ENCODE results near the gene LGALS8. TPM values are rescaled to one million over a fixed set of nuclear protein-coding genes. Genes with fewer than 3 reads are reported as not detected.
"Not testable (repeated sequence)": the region's sequence is repeated elsewhere in the genome, so short reads cannot be mapped to it uniquely, and the experiment has no call there.

Gene LGALS8
- total RNA-seq, 1 experiment from 2014 or later = 47.7 TPM

GRCh38 chr1:236560213-236560771 lies 36.5 kb downstream of the LGALS8 start:
- peaks cover 68% of the 10 kb centered on the region for H3K36me3 ChIP-seq
- no peak overlapping the region for H3K4me3 ChIP-seq
- H3K9me3 ChIP-seq (replicated peaks) = no peaks in the 10 kb centered on the region

GRCh38 chr1:236561976-236562375 lies 38.2 kb downstream of the LGALS8 start:
- Histone ChIP-seq H3K9me3 (replicated peaks) (no peaks in the 10 kb centered on the region), H3K36me3 (peaks cover 69% of the 10 kb centered on the region), H3K27ac (no peak overlapping the region), H3K4me3 (no peak overlapping the region), H3K27me3 (replicated peaks) (no peaks in the 10 kb centered on the region), H3K4me1 (replicated peaks) (no peaks in the 10 kb centered on the region)
- no peak for DNase-seq (ENCODE audit: low read depth in 1 of 2, low spot score in 2 of 2)

More at GRCh38 chr1:236560213-236560771, 36.5 kb downstream of the LGALS8 start:
- no peaks in the 10 kb centered on the region for H3K4me1 ChIP-seq (replicated peaks)
- no peaks in the 10 kb centered on the region for H3K27me3 ChIP-seq (replicated peaks)
- H3K27ac ChIP-seq = no peak overlapping the region
- DNase-seq (ENCODE audit: low read depth in 1 of 2, low spot score in 2 of 2) = no peak

GRCh38 chr1:236565530-236565929 lies 41.7 kb downstream of the LGALS8 start:
- Histone ChIP-seq H3K9me3 (replicated peaks) (no peaks in the 10 kb centered on the region), H3K27ac (no peak overlapping the region), H3K27me3 (replicated peaks) (no peaks in the 10 kb centered on the region), H3K4me1 (replicated peaks) (no peaks in the 10 kb centered on the region), H3K36me3 (peaks cover 80% of the 10 kb centered on the region), H3K4me3 (no peak overlapping the region)
- no peak for DNase-seq (ENCODE audit: low read depth in 1 of 2, low spot score in 2 of 2)

- Histone ChIP-seq H3K36me3 (peaks cover 97% of the 10 kb centered on the region), H3K27me3 (replicated peaks) (no peaks in the 10 kb centered on the region), H3K4me3 (no peak overlapping the region), H3K27ac (no peak overlapping the region), H3K4me1 (replicated peaks) (no peaks in the 10 kb centered on the region), H3K9me3 (replicated peaks) (no peaks in the 10 kb centered on the region)
- no peak for DNase-seq (ENCODE audit: low read depth in 1 of 2, low spot score in 2 of 2)
Measured at GRCh38 chr1:236568285-236568894, 44.6 kb downstream of the LGALS8 start.

GRCh38 chr1:236575523-236575922 lies 51.7 kb downstream of the LGALS8 start:
- Histone ChIP-seq H3K27me3 (replicated peaks) (no peaks in the 10 kb centered on the region), H3K4me1 (replicated peaks) (peaks cover 20% of the 10 kb centered on the region), H3K4me3 (no peak overlapping the region), H3K36me3 (peaks cover 83% of the 10 kb centered on the region), H3K9me3 (replicated peaks) (no peaks in the 10 kb centered on the region), H3K27ac (peak overlapping the region; percentile 77)
- no peak for DNase-seq (ENCODE audit: low read depth in 1 of 2, low spot score in 2 of 2)

GRCh38 chr1:236576004-236576403 lies 52.2 kb downstream of the LGALS8 start:
- H3K27me3 ChIP-seq (replicated peaks) = no peaks in the 10 kb centered on the region
- H3K27ac ChIP-seq = peak overlapping the region; percentile 77
- H3K9me3 ChIP-seq (replicated peaks) = no peaks in the 10 kb centered on the region
- peaks cover 20% of the 10 kb centered on the region for H3K4me1 ChIP-seq (replicated peaks)
- peaks cover 83% of the 10 kb centered on the region for H3K36me3 ChIP-seq
- no peak overlapping the region for H3K4me3 ChIP-seq
- peak in 1 of 2 experiments; percentile 63 for DNase-seq (ENCODE audit: low read depth in 1 of 2, low spot score in 2 of 2)

GRCh38 chr1:236577041-236577440 lies 53.3 kb downstream of the LGALS8 start:
- Histone ChIP-seq H3K4me1 (replicated peaks) (peaks cover 20% of the 10 kb centered on the region), H3K36me3 (peaks cover 83% of the 10 kb centered on the region)
- H3K9me3 ChIP-seq (replicated peaks); DNase-seq (ENCODE audit: low read depth in 1 of 2, low spot score in 2 of 2); H3K27ac ChIP-seq; H3K27me3 ChIP-seq (replicated peaks); H3K4me3 ChIP-seq: not testable (repeated sequence)

GRCh38 chr1:236578661-236579060 lies 54.9 kb downstream of the LGALS8 start:
- peaks cover 20% of the 10 kb centered on the region for H3K4me1 ChIP-seq (replicated peaks)
- no peak overlapping the region for H3K27ac ChIP-seq
- no peaks in the 10 kb centered on the region for H3K27me3 ChIP-seq (replicated peaks)
- H3K9me3 ChIP-seq (replicated peaks) = no peaks in the 10 kb centered on the region
- DNase-seq (ENCODE audit: low read depth in 1 of 2, low spot score in 2 of 2) = no peak
- H3K4me3 ChIP-seq = no peak overlapping the region
- peaks cover 79% of the 10 kb centered on the region for H3K36me3 ChIP-seq

- peaks cover 16% of the 10 kb centered on the region for H3K4me1 ChIP-seq (replicated peaks)
- H3K27me3 ChIP-seq (replicated peaks); H3K27ac ChIP-seq; H3K9me3 ChIP-seq (replicated peaks); DNase-seq (ENCODE audit: low read depth in 1 of 2, low spot score in 2 of 2); H3K4me3 ChIP-seq: not testable (repeated sequence)
- H3K36me3 ChIP-seq = peaks cover 79% of the 10 kb centered on the region
Measured at GRCh38 chr1:236580404-236580803, 56.6 kb downstream of the LGALS8 start.

GRCh38 chr1:236581528-236581927 lies 57.7 kb downstream of the LGALS8 start:
- Histone ChIP-seq H3K27ac (no peak overlapping the region), H3K27me3 (replicated peaks) (no peaks in the 10 kb centered on the region), H3K4me1 (replicated peaks) (peaks cover 5% of the 10 kb centered on the region), H3K36me3 (peaks cover 83% of the 10 kb centered on the region), H3K4me3 (no peak overlapping the region), H3K9me3 (replicated peaks) (no peaks in the 10 kb centered on the region)
- DNase-seq (ENCODE audit: low read depth in 1 of 2, low spot score in 2 of 2) = no peak

GRCh38 chr1:236589531-236589930 lies 65.7 kb downstream of the LGALS8 start:
- H3K27ac ChIP-seq = no peak overlapping the region
- H3K4me3 ChIP-seq = no peak overlapping the region
- no peaks in the 10 kb centered on the region for H3K4me1 ChIP-seq (replicated peaks)
- H3K27me3 ChIP-seq (replicated peaks) = no peaks in the 10 kb centered on the region
- H3K36me3 ChIP-seq = peaks cover 83% of the 10 kb centered on the region
- H3K9me3 ChIP-seq (replicated peaks) = no peaks in the 10 kb centered on the region
- DNase-seq (ENCODE audit: low read depth in 1 of 2, low spot score in 2 of 2) = no peak

- H3K4me3 ChIP-seq = no peak overlapping the region
- no peaks in the 10 kb centered on the region for H3K27me3 ChIP-seq (replicated peaks)
- H3K36me3 ChIP-seq = peaks cover 81% of the 10 kb centered on the region
- H3K4me1 ChIP-seq (replicated peaks) = no peaks in the 10 kb centered on the region
- H3K27ac ChIP-seq = no peak overlapping the region
- H3K9me3 ChIP-seq (replicated peaks) = no peaks in the 10 kb centered on the region
- DNase-seq (ENCODE audit: low read depth in 1 of 2, low spot score in 2 of 2) = no peak
Measured at GRCh38 chr1:236590553-236591150, 66.9 kb downstream of the LGALS8 start.

- no peaks in the 10 kb centered on the region for H3K27me3 ChIP-seq (replicated peaks)
- H3K4me1 ChIP-seq (replicated peaks) = peaks cover 7% of the 10 kb centered on the region; the same call in 1 of the 2 replicates
- DNase-seq (ENCODE audit: low read depth in 1 of 2, low spot score in 2 of 2) = no peak
- no peak overlapping the region for H3K27ac ChIP-seq
- no peak overlapping the region for H3K4me3 ChIP-seq
- H3K9me3 ChIP-seq (replicated peaks) = no peaks in the 10 kb centered on the region
- H3K36me3 ChIP-seq = peaks cover 45% of the 10 kb centered on the region
Measured at GRCh38 chr1:236602171-236602570, 78.4 kb downstream of the LGALS8 start.
